Stimulated activated CD4-positive, alpha-beta T cell treated with anti-CD3 and anti-CD28 coated beads, Interleukin-4, amount 100 ng/mL, for 48 hours (primary cell): ENCODE data around the gene CHMP6.
A peak's percentile ranks its signal among the peaks of the same experiment; 100 is the strongest.
"Not testable (repeated sequence)": the region's sequence is repeated elsewhere in the genome, so short reads cannot be mapped to it uniquely, and the experiment has no call there.

Experiments used
- DNase-seq, 2 donors: peaks; one replicate each; pipeline ENCODE4 v3.0.0-alpha.2; 2020; ENCODE audit warnings: low read depth in 2 of 2

Gene CHMP6

DNA sequence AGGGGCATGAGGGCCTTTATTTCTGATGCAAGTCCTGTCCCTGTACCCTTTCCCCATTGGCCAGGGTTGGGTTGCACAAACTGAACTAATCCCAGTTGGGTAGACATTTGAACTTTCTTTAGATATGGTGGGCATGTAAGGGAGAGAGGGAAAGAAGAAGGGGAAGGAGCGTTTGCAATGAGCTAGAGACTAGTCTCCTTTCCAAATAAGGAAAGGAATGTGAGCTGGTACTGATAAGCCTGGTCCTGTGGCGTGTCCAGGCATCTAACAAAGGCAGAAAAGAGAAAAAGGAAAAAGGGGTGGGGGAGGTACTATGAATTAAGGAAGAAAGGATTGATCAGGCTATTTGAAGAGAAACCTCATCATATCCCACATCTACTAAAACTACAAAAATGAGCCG is 20.3 kb downstream of the CHMP6 start:
- no peak for DNase-seq

DNA sequence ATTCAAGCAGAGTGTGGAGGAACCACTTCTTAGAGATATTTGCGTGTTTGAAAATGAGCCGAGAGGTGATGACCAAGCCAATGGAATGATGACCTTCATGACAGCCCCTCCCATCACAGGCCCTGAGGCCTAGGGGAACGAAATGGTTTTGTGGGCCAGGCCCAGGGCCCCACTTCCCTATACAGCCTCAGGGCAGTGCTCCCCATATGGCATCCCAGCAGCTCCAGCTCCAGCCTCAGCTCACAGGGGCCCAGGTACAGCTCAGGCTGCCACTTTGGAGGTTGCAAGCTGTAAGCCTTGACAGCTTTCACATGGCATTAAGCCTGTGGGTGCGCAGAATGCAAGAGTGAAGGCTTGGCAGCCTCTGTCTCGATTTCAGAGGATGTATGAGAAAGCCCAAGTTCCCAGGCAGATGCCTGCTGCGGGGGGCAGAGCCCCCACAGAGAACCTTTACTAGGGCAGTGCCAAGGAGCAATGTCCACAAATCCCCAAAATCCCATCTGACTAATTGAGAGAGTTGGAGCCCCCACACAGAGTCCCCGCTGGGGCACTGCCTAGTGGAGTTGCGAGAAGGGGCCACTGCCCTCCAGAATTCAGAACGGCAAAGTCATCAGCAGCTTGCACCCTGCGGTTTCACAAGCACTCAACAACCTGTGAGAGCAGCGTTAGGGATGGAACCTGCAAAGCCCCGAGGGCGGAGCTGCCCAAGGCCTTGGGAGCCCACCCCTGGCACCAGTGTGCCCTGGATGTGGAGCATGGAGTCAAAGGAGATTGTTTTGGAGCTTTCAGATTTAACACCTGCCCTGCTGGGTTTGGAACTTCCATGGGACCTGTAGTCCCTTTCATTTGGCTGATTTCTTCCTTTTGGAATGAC is 21.2 kb downstream of the CHMP6 start:
- DNase-seq: no peak

DNA sequence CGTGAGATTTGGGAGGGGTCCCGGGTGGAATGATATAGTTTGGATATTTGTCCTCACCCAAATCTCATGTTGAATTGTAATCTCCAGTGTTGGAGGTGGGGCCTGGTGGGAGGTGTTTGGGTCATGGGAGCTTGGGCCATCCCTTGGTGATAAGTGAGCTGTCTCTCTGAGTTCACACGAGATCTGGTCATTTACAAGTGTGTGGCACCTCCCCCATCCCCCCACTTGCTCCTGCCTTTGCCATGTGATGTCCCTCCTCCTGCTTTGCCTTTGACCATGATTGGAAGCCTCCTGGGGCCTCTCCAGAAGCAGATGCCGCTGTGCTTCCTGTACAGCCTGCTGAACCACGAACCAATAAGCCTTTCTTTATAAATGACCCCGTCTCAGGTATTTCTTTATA is 22.0 kb downstream of the CHMP6 start:
- no peak for DNase-seq

DNA sequence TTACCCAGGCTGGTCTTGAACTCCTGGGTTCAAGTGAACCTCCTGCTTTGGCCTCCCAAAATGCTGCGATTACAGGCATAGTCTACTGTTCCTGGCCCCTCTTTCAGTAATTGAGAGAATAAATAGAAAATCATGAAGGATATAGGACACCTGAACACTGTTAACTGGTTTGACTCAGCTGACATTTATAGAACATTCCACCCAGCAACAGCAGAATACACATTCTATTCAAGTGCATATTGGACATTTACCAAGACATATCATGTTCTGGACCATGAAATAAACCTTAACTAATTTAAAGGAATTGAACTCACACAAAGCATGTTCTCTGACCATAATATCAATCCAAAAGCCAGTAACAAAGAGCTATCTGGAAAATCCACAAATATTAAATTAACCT is 23.5 kb downstream of the CHMP6 start:
- DNase-seq: no peak

DNA sequence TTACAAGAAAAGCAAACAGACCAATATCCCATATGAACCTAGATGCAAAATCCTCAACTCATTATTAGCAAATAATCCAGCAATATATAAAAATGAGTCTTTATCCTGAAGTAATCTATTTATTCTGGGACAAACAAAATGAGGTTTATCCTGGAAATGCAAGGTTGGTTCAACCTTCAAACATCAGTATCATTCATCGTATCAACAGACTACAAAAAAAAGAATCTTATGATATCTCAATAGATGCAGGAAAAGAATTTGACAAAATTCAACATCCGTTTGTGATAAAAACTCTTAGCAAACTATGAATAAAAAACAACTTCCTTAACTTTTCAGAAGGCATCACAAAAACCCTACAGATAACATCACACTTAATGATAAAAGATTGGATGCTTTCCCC is 24.9 kb downstream of the CHMP6 start:
- no peak for DNase-seq

DNA sequence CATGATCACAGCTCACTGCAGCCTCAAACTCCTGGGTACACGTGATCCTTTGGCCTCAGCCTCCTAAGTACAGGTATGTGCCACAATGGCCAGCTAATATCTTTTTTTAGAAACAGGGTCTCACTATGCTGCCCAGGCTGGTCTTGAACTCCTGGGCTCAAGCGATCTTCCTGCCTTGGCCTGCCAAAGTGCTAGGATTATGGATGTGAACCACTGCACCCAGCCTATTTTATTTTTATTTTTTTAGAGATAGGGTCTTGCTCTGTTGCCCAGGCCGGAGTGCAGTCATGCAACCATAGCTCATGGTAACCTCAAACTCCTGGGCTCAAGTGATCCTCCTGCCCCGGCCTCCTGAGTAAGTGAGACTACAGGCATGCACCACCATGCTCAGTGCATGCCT is 25.7 kb downstream of the CHMP6 start:
- DNase-seq: not testable (repeated sequence)

DNA sequence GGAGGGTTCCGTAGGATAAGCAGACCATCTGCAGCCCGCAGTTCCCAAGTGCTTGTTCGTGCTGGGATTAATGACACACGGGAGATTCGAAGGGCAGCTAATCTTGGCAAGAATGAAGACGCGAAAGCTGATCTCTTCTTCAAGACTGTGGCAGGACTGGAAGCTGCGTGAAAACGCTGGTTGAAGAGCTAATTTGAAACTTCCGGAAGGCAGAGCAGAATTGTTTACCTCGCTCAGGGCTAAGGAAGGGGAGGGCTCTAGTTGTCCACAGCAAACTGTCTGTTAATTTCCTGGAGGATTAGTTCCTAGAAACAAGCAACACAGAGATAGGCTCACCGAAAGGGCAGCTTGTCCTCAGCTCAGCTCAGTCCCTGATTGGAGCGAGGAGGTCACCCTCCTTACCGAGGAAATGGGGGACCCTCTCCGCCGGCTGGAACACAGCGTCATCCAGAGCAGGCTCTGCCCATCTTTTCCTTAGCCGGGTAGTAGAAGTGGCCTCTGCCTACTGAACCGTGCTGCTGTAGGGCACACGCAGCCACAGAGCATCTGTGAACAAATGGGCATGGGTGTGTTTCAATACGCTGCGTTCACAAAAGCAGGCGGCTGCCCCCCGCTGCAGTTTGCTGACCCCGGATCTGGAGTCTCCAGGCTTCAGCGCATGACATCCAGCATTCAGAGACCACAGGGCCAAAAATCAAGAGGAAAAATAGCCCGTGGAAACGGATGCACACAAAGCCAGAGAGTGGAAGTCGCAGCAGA is 26.6 kb downstream of the CHMP6 start:
- peak in 1 of 2 donors; percentile 9 for DNase-seq

DNA sequence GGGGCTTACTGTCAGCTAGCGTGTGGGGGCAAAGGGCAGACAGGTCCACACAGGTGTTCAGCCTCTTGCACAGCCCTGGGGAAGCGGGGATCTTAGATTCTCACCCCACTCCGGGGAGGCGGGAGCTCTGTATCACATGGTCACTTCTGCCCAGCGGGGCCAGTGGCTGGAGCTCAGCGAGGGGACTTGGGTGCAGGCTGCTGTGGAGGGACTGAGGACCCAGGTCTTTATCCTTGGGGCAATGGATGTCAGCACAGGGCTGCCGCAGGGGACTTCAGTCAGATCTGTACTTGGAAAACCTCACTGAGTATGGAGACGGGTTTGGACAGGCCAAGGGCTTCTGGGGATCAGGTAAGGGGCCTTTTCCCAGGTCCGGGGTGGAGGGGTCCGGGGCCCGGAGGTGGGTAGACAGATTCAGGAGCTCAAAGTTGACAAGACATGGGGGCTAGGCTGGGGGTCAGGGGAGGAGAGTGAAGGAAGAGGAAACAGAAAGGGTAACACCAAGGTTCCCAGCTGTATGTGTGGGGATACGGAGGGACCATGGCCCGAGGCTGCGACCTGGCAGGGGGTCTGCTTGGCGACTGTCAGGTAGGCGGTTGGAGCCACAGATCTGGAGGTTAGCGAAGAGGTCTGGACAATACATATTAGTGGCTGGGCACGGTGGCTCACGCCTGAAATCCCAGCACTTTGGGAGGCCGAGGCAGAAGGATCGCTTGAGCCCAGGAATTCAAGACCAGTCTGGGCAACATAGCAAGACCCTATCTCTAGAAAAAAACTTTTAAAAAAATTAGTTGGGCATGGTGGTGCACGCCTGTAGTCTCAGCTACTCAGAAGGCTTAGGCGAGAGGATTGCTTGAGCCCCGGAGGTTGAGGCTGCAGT is 28.2 kb downstream of the CHMP6 start:
- no peak for DNase-seq

DNA sequence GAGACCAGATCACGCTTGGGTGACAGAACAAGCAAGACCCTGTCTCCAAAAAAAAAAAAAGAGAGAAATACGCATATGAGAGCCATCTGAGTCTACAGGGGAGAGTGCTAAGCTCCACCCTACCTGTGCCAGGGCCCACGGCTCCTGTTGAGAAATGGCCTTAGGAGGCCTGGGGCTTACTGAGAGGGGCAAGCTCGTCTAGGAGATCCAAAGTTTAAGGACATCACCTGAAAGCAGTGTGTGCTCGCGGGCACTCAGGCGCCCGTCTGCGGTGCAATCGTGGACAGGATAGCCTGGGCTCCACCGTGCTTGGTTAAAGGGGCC is 28.8 kb downstream of the CHMP6 start:
- no peak for DNase-seq

DNA sequence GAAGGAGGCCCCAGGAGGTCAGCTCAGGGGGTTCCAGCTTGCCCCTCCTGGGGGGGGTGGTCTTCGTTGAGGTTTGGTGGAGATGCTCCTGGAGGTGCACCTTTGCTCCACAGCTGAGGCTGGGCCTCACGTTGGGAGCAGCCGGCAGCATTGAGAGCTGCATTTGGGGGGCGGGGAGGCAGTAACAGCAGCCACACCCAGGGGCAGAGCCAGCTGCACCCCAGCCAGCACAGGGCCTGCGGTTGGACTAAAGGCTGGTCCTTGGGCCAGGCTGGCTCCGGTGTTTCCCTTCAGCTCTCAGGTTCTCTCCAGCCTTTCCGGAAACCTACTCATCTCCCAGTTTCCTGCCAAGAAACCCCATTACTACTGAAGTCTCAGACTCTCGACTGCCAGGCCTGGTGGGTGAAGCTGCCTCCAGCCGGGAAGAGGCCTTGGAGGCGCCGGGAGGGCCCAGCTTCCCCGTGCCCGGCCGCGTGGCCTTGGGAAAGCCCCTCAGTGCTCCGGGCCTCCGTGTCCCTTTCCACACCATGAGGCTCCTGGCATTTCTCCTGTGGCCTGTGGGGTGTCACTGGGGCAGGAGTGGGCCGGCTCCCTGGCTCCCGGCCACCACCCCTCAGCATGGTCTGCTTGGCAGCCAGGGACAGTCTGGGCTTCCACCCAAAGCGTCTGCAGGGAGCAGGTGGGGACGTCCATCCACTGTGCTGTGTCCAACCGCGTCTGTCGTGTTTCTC is 29.3 kb downstream of the CHMP6 start:
- no peak for DNase-seq

DNA sequence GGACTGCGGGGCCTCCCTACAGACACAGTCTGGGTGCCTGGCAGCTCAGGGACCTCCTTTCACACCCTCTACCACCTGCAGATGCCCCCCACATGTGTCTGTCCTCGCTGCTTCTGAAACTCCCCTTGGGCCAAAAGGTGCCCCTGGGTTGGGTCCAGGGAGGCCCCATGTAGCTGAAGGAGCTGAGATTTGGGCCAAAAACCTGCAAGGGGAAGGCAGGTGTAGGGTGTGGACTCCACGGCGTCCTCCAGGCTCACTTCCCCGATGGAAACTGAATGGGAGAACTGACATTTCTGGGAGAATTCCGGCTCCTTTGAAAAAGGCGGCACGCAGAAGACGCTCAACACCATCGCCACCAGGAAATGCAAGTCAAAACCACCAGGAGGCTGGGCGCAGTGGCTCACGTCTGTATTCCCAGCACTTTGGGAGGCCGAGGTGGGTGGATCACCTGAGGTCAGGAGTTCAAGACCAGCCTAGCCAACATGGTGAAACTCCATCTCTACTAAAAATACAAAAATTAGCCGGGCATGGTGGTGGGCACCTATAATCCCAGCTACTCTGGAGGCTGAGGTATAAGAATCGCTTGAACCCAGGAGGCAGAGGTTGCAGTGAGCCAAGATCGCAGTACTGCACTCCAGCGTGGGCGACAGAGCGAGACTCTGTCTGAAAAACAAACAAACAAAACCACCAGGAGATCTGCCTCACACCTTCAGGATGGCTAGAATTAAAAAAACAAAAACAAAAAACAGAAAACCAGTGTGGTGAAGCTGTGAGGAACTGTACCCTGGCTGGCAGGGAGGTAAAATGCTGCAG is 30.1 kb downstream of the CHMP6 start:
- DNase-seq: no peak

DNA sequence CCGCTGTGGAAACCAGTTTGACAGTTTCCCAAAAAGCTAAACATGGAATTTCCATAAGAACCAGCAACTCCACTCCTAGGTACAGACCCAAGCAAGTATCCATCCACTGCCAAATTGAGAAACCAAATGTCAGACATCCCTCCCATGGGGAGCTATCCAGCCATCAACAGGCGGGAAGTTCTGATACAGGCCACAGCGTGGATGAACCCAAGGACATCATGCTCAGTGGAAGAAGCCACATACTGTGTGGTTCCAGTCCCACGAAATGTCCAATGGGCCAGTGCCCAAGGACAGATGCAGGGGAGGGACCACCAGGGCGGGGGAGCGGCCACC is 30.7 kb downstream of the CHMP6 start:
- DNase-seq: no peak

DNA sequence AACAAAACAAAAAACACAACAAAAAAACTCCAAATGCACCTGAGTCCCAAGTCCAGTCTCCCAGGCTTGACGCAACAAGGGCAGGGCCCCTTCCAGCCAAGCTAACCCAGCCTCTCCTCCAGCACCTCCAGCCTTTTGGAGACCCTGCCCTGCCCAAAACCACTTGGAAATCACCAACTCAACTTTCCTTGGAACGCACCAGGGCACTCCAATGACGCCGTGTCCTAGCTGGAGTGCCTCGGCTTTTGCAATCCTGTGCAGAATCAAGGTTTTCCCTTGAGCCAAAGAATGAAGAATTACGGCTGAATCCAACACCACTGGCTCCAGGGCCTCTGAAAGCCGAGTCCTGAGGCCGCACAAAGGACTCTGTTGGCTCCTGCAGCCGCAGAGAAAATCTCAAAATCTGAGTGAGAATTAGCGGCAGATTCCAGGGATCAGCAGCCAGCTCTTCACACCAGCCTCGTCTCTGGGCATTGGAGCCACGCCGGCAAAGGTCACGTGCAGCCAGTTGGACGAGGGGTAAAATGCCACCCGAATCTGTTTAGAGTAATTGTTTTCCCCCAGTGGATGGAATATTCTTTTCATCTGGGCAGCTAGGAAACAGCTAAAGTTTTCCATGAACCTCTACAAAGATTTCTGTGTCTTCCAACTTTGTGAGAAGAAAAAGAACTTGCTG is 33.6 kb downstream of the CHMP6 start:
- DNase-seq: no peak

DNA sequence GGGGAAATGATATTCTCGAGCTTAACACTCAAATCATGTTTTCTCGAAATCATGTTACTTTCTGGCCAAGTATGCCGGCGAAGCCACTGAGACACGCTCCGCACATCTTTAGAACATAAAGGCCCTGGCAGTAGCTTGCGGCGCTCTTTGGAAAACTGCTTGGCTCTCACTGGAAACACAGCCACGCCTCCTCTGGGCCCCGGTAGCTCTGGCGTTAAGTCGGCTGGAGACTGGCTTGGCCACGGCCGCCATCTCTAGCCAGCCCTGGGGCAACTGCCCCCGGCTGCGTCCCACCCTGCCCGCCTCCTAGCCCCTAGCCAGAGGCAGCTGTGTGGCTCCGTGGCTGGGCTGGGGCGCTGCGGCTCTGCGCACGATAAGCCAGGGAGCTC is 34.1 kb downstream of the CHMP6 start:
- no peak for DNase-seq

DNA sequence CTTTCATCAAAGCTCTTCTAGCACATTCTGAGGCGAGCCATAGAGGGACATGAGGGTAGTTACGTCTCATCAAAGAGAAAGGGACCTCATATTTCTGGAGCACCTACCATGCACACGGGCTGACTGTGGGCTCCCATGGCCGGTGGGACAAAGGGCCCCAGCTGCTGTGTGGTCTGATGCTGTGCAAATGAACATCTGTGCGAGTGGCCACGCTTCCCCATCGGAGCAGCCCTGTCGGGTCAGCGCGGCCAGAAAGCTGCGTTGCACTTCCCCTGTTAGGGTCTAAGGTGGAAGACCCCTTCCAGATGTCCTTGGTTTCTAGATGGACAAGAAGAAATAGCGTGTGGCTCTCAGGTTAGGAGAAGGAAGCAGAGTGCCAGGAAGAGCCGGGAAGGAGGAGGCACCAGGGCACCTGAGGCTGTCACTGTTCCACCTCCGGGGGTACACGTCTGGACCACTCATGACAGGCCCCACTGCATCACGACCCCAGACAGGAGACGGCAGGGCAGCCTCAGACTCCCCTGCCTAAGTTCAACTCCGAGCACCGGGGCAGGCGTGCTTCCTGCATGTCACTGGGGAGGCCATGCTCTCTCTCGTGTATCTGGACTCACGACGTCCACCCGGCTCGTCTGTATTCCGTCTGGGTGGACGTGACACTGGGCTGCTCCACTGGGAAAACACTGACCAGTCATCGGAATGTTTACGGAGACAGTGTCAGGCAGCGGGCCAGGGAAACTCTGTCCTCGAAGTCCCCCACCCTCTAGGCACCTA is 34.8 kb downstream of the CHMP6 start:
- no peak for DNase-seq

DNA sequence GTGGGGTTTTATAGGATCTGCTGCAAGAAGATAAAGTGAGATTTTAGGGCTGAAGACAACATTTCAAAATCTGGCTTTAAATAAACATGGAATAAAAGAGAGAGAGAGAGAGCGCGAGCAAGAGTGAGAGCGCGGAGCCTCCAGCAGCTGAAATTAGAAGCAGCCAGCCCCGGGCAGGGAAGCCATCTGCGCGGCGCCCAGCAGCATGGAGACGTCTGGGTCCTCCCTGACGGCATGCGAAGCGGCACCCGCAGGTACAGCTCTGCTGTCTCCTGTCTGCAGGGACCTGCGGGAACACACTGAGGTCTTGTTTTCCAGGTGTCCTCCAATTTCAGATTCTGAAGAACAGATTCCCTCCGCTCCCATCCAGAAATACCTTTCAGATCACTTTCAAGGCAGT is 35.4 kb downstream of the CHMP6 start:
- DNase-seq: no peak

DNA sequence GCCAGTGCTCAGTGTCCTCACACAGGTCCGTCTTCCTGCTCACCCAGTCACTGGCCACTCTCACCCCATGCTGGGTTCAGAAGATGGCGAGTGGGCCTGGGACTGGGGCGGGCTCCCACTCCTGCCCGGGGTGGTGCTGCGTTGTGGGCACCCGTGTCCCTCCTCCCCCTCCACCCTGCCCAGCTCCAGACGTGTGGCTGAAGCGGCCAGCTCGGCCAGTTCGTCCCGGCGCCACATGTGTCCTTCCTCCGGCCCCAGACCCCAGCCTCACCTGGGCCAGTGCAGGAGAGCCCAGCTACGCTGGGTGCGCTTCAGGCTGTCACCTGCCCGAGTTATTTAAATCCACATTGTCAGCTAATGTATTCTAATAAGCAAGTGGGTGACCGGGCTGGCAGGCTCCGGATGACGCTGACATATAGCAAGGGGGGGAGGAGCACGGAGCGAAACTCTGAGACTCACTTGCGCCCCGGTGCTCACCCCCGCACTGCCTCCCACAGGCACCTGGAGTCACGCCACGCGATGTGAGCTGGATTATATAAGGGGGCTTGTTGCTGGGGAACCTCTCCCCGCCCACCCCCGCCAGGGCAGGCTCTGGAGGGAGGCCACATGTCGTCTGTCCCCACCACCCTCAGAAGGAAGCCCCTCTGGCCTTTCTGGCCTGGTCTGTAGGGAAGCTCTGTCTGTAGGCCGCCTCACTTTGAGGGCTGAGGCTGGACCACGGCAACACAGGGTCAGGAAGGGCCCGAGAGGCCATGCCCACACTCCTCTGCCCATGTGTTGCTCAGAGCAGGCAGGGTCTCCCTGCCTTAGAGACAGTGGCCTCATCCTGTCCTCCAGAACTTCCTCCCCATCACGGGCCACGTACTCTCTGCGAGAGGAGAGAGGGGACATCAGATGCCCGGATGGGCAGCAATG is 36.2 kb downstream of the CHMP6 start:
- no peak for DNase-seq

DNA sequence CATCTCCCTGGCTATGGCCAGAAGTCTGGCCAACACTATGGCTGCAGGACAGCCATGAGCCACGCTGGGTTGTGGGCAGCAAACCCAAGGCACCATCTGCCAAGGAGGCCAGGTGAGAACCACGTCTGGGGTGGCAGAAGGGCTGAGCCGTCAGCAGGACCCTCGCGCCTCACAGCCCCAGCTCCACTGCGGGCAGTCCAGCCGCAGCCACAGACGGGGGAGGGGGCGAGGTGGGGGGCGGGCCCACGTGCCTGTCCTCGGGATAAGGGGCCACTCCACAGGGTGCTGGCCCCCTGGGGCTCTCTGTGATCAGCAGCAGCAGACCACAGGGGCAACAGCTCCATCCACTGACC is 36.8 kb downstream of the CHMP6 start:
- no peak for DNase-seq

DNA sequence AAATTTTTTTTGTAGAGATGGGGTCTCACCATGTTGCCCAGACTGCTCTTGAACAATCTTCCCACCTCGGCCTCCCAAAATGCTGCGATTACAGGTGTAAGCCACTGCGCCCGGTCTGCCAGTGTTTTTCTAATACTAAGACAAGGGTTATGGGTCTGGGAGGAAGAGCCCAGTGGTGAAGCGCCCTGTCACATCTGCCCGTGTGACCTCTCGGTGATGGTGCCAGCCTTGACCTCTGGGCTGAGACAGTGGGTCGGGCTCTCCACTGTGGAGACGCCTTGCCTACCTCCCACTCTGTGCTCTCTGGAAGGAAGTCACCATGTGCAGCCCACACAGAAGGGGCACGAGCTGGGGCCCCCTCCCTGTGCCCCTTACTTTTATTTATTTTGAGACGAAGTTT is 38.2 kb downstream of the CHMP6 start:
- no peak for DNase-seq
